Heart right ventricle (tissue), 16 donors: Measurements from ENCODE around the gene C1QL3. TPM values are rescaled to one million over a fixed set of nuclear protein-coding genes. Genes with fewer than 3 reads are reported as not detected.

Experiments
- ATAC-seq, 8 donors: fragments of 200-7000 bp; cut with Tn5 transposase; one replicate each; pipeline ENCODE4 v1.9.1; 2020; ENCODE audit warnings: mild to moderate bottlenecking in 8 of 8, moderate library complexity in 8 of 8, moderate number of reproducible peaks in 1 of 8
- DNase-seq, 2 donors: peaks; one replicate each; pipeline ENCODE4 v3.0.0-alpha.2; 2020
- H3K27ac ChIP-seq, 10 donors: fragments of 200-600 bp; sonication (generic) in 2 of 10; one replicate each; pipeline versions ENCODE4 v1.5.0 to v1.8.0; 2020 to 2022; ENCODE audit warnings: mild to moderate bottlenecking in 3 of 10
- H3K27me3 ChIP-seq, 7 donors: fragments of 200-600 bp; one replicate each; pipeline ENCODE4 v1.8.0; 2021 to 2022; ENCODE audit warnings: mild to moderate bottlenecking in 2 of 7
- H3K36me3 ChIP-seq, 9 donors: fragments of 200-600 bp; sonication (generic) in 1 of 9; one replicate each; pipeline versions ENCODE4 v1.5.0 to v1.8.0; 2020 to 2022; ENCODE audit warnings: mild to moderate bottlenecking in 2 of 9
- H3K4me1 ChIP-seq, 9 donors: fragments of 200-600 bp; sonication (generic) in 1 of 9; one replicate each; pipeline versions ENCODE4 v1.5.0 to v1.8.0; 2020 to 2022; ENCODE audit warnings: mild to moderate bottlenecking in 4 of 9
- H3K4me3 ChIP-seq, 10 donors: fragments of 200-600 bp; sonication (generic) in 2 of 10; one replicate each; pipeline versions ENCODE4 v1.5.0 to v1.8.0; 2020 to 2022; ENCODE audit warnings: mild to moderate bottlenecking in 7 of 10, moderate library complexity in 2 of 10
- H3K9me3 ChIP-seq, 11 donors: fragments of 200-600 bp in 10 of 11; sonication (generic) in 2 of 11; one replicate each; pipeline versions ENCODE4 v1.5.0 to v1.8.0; 2013 to 2022; ENCODE audit warnings: mild to moderate bottlenecking in 2 of 11, control low read depth in 1 of 11, moderate library complexity in 1 of 11
- CTCF ChIP-seq, 9 donors: fragments of 200-600 bp; sonication (generic) in 2 of 9; IDR thresholded peaks; one replicate each; pipeline versions ENCODE4 v1.5.0 to v1.8.0; 2021 to 2022; ENCODE audit warnings: antibody characterized with exemption in 9 of 9, mild to moderate bottlenecking in 5 of 9, moderate library complexity in 1 of 9
- WGBS, 2 donors: extraction: QIAGEN DNeasy Blood & Tissue Kit; methylation state at CpG; one replicate each; pipeline ENCODE4 v1.1.7; 2013; ENCODE audit warnings: inconsistent platforms in 1 of 2; 5-methylcytosine and 5-hydroxymethylcytosine counted together
- intact Hi-C, 10 donors: fragments of 100-400 bp; cut with DNase I; formaldehyde crosslinking; loops; one replicate each; pipeline versions ENCODE4 v1.11.1 to v1.14.2; 2022
- polyA plus RNA-seq, 2 donors: library from polyadenylated mRNA; stranded (reverse); fragments of 200-250 nt; gene quantifications; one replicate each; pipeline ENCODE4 v1.2.3, GENCODE V29; 2013
- total RNA-seq, 10 donors: library from RNA; stranded (reverse); fragmentation: NEBNext Ultra II Directional in 3 of 10; extraction: Animal tissue kit (Norgen Biotek cat#: 25700) in 3 of 10; gene quantifications; one replicate each; pipeline versions ENCODE4 v1.2.1 to v1.2.4, GENCODE V29; 2021 to 2023
- donor health status: Arrhythmogenic right ventricular cardiomyopathy.
- donor health status: ischemic (EF 13 %, LVEDD 7.1; RV severe dilation, severe dysfunction).
- donor health status: healthy with polysubstance abuse.
- donor health status: DM: no; HTN: yes; CAD: no.
- donor health status: DM: no; HTN: no; CAD: no.
- donor health status: ischemic (EF 25% LVEDD 6.9; RV normal size, moderate dysfunction).
- donor health status: ischemic (EF 25% LVEDD 5.7; RV mildly dilated, moderate dysfunction).
- donor health status: healthy.
- donor health status: DM: yes; HTN: yes; CAD: no.
- donor health status: Ischemic cardiomyopathy.
- donor health status: ischemic (EF 35%, LVEDD 5.7; RV mildly dilated, moderate dysfunction).
- donor health status: nonischemic (EF 11% LVEDD 7.7; RV severe dilation, severe dysfunction).
- donor health status: DM: yes; HTN: yes; CAD: no.
- donor health status: PGD.
- donor health status: ischemic (EF 29% LVEDD 5.4; RV normal size, mild dysfunction).
- donor health status: nonischemic (EF 23%, LVEDD 6.1; RV moderate dilation, normal function).

The C1QL3 gene
- total and polyA plus RNA-seq, 12 donors: 0.03 to 0.24 (median 0.10) TPM; not detected in 9

GRCh38 chr10:16527452-16527851 lies 5.8 kb upstream of the C1QL3 start:
- no peak overlapping the region for H3K27ac ChIP-seq
- TF ChIP-seq CTCF (IDR thresholded peaks at IDR 0.05): no peak
- H3K9me3 ChIP-seq: no peaks in the 10 kb centered on the region
- no peak overlapping the region for H3K4me3 ChIP-seq
- intact Hi-C loops: no loop called here
- no peaks in the 10 kb centered on the region for H3K36me3 ChIP-seq
- H3K27me3 ChIP-seq: peaks cover 0 to 12% (median 5%) of the 10 kb centered on the region in 7 donors
- 56 to 64% methylated on average over 4 of the region's 4 CpGs for WGBS, 2 donors
- no peaks in the 10 kb centered on the region for H3K4me1 ChIP-seq
- no peak for ATAC-seq
- DNase-seq: no peak

- peak in 5 of 9 donors; percentile 13 to 38 (median 35) for TF ChIP-seq CTCF (IDR thresholded peaks at IDR 0.05)
- ATAC-seq: peak in 1 of 8 donors; percentile 54
- Histone ChIP-seq H3K27me3 (peaks cover 13 to 56% (median 45%) of the 10 kb centered on the region in 7 donors), H3K4me3 (peak overlapping the region; percentile 38 to 61 (median 50)), H3K4me1 (peaks cover 0 to 24% (median 18%) of the 10 kb centered on the region in 9 donors), H3K36me3 (no peaks in the 10 kb centered on the region), H3K27ac (no peak overlapping the region), H3K9me3 (no peaks in the 10 kb centered on the region)
- intact Hi-C loops: no loop called here
- 1% methylated on average over 39 of the region's 39 CpGs for WGBS, 2 donors
- DNase-seq: peak in 1 of 2 donors; percentile 22
These were observed 779 bp downstream of the C1QL3 start for GRCh38 chr10:16520900-16521299.

- no peaks in the 10 kb centered on the region for H3K36me3 ChIP-seq
- WGBS, 2 donors: 2 to 3% methylated on average over 94 to 104 of the region's 104 CpGs
- H3K4me1 ChIP-seq: peaks cover 0 to 24% (median 18%) of the 10 kb centered on the region in 9 donors
- H3K27ac ChIP-seq: no peak overlapping the region
- no peaks in the 10 kb centered on the region for H3K9me3 ChIP-seq
- TF ChIP-seq CTCF (IDR thresholded peaks at IDR 0.05): no peak
- ATAC-seq: peak in 2 of 8 donors; percentile 46 to 48
- intact Hi-C loops: no loop called here
- H3K4me3 ChIP-seq: peak overlapping the region in 9 of 10 donors; percentile 38 to 61 (median 50)
- DNase-seq: no peak
- H3K27me3 ChIP-seq: peaks cover 13 to 56% (median 45%) of the 10 kb centered on the region in 7 donors
These were observed 1.5 kb downstream of the C1QL3 start for GRCh38 chr10:16519908-16520861.

GRCh38 chr10:16519250-16519907 lies 2.3 kb downstream of the C1QL3 start:
- Histone ChIP-seq H3K27ac (no peak overlapping the region), H3K27me3 (peaks cover 13 to 56% (median 41%) of the 10 kb centered on the region in 7 donors), H3K36me3 (no peaks in the 10 kb centered on the region), H3K4me1 (peaks cover 0 to 24% (median 18%) of the 10 kb centered on the region in 9 donors), H3K4me3 (peak overlapping the region in 6 of 10 donors; percentile 5 to 61 (median 50)), H3K9me3 (no peaks in the 10 kb centered on the region)
- no peak for TF ChIP-seq CTCF (IDR thresholded peaks at IDR 0.05)
- DNase-seq: no peak
- intact Hi-C loops: no loop called here
- ATAC-seq: no peak
- 35 to 42% methylated on average over 31 of the region's 31 CpGs for WGBS, 2 donors
